Measurements from ENCODE around the gene LAMA5.

GRCh38 chr20:62381202-62381797 lies 14.2 kb upstream of the LAMA5 start:
- no peak for TF ChIP-seq TAF1 (IDR thresholded peaks at IDR 0.05; ENCODE audit: borderline replicate concordance, insufficient read depth, low read length)
- no peak for TF ChIP-seq SIN3A (IDR thresholded peaks at IDR 0.05; ENCODE audit: borderline replicate concordance, insufficient read depth, low read length)
- TF ChIP-seq POLR2AphosphoS5 (IDR thresholded peaks at IDR 0.05; ENCODE audit: low read depth, low read length): no peak; the same call in 1 of the 2 replicates
- no peak for TF ChIP-seq REST (IDR thresholded peaks at IDR 0.05; ENCODE audit: insufficient read depth in 1 of 2, low read depth in 2 of 2, low read length in 2 of 2)

Measured in PFSK-1 (cell line).